Measurements from ENCODE around the gene VCAN. TPM values are rescaled to one million over a fixed set of nuclear protein-coding genes. Genes with fewer than 3 reads are reported as not detected.

The VCAN gene
- total and polyA plus RNA-seq, 2 of the 8 experiments (the other 6 are each of a cell fraction or from before 2014, with no cell fraction given) = 146 to 404 TPM

DNA sequence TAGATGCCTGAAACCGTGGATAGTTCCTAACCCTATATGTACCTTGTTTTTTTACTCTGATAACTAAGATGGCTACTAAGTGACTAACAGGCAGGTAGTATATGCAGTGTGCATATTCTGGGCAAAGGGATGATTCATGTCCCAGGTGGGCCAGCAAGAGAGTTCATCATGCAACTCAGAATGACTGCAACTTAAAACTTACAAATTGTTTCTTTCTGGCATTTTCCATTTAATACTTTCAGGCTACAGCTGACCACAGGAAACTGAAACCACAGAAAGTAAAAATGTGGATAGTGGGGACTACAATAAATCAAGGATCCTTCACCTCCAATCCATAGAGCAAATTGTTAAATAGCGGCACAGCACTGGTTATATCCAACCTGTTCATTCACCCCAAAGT lies 30.7 kb upstream of the VCAN start (continued):
- TF ChIP-seq, protein P1, sequence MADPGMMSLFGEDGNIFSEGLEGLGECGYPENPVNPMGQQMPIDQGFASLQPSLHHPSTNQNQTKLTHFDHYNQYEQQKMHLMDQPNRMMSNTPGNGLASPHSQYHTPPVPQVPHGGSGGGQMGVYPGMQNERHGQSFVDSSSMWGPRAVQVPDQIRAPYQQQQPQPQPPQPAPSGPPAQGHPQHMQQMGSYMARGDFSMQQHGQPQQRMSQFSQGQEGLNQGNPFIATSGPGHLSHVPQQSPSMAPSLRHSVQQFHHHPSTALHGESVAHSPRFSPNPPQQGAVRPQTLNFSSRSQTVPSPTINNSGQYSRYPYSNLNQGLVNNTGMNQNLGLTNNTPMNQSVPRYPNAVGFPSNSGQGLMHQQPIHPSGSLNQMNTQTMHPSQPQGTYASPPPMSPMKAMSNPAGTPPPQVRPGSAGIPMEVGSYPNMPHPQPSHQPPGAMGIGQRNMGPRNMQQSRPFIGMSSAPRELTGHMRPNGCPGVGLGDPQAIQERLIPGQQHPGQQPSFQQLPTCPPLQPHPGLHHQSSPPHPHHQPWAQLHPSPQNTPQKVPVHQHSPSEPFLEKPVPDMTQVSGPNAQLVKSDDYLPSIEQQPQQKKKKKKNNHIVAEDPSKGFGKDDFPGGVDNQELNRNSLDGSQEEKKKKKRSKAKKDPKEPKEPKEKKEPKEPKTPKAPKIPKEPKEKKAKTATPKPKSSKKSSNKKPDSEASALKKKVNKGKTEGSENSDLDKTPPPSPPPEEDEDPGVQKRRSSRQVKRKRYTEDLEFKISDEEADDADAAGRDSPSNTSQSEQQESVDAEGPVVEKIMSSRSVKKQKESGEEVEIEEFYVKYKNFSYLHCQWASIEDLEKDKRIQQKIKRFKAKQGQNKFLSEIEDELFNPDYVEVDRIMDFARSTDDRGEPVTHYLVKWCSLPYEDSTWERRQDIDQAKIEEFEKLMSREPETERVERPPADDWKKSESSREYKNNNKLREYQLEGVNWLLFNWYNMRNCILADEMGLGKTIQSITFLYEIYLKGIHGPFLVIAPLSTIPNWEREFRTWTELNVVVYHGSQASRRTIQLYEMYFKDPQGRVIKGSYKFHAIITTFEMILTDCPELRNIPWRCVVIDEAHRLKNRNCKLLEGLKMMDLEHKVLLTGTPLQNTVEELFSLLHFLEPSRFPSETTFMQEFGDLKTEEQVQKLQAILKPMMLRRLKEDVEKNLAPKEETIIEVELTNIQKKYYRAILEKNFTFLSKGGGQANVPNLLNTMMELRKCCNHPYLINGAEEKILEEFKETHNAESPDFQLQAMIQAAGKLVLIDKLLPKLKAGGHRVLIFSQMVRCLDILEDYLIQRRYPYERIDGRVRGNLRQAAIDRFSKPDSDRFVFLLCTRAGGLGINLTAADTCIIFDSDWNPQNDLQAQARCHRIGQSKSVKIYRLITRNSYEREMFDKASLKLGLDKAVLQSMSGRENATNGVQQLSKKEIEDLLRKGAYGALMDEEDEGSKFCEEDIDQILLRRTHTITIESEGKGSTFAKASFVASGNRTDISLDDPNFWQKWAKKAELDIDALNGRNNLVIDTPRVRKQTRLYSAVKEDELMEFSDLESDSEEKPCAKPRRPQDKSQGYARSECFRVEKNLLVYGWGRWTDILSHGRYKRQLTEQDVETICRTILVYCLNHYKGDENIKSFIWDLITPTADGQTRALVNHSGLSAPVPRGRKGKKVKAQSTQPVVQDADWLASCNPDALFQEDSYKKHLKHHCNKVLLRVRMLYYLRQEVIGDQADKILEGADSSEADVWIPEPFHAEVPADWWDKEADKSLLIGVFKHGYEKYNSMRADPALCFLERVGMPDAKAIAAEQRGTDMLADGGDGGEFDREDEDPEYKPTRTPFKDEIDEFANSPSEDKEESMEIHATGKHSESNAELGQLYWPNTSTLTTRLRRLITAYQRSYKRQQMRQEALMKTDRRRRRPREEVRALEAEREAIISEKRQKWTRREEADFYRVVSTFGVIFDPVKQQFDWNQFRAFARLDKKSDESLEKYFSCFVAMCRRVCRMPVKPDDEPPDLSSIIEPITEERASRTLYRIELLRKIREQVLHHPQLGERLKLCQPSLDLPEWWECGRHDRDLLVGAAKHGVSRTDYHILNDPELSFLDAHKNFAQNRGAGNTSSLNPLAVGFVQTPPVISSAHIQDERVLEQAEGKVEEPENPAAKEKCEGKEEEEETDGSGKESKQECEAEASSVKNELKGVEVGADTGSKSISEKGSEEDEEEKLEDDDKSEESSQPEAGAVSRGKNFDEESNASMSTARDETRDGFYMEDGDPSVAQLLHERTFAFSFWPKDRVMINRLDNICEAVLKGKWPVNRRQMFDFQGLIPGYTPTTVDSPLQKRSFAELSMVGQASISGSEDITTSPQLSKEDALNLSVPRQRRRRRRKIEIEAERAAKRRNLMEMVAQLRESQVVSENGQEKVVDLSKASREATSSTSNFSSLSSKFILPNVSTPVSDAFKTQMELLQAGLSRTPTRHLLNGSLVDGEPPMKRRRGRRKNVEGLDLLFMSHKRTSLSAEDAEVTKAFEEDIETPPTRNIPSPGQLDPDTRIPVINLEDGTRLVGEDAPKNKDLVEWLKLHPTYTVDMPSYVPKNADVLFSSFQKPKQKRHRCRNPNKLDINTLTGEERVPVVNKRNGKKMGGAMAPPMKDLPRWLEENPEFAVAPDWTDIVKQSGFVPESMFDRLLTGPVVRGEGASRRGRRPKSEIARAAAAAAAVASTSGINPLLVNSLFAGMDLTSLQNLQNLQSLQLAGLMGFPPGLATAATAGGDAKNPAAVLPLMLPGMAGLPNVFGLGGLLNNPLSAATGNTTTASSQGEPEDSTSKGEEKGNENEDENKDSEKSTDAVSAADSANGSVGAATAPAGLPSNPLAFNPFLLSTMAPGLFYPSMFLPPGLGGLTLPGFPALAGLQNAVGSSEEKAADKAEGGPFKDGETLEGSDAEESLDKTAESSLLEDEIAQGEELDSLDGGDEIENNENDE (IDR thresholded peaks at IDR 0.05; ENCODE audit: insufficient replicate concordance, low read length) = no peak
- TF ChIP-seq JUND (IDR thresholded peaks at IDR 0.05; ENCODE audit: low read length) (no peak), PHF8 (conservative IDR thresholded peaks at IDR 0.05; ENCODE audit: low read depth, low read length) (no peak), YY1 (IDR thresholded peaks at IDR 0.05; ENCODE audit: low read depth, low read length) (no peak), CBX5 (IDR thresholded peaks at IDR 0.05; ENCODE audit: low read depth, low read length) (no peak), POLR2AphosphoS5 (IDR thresholded peaks at IDR 0.05; ENCODE audit: low read depth, low read length) (no peak), SIRT6 (IDR thresholded peaks at IDR 0.05; ENCODE audit: low read length) (no peak), KDM4A (IDR thresholded peaks at IDR 0.05; ENCODE audit: low read depth, low read length, severe bottlenecking) (no peak), RXRA (IDR thresholded peaks at IDR 0.05; ENCODE audit: insufficient read depth, low read depth, low read length) (no peak)
- TF ChIP-seq, protein P2, sequence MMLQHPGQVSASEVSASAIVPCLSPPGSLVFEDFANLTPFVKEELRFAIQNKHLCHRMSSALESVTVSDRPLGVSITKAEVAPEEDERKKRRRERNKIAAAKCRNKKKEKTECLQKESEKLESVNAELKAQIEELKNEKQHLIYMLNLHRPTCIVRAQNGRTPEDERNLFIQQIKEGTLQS (IDR thresholded peaks at IDR 0.05; ENCODE audit: insufficient read depth, low read depth, low read length) = no peak
- TF ChIP-seq, protein P3, sequence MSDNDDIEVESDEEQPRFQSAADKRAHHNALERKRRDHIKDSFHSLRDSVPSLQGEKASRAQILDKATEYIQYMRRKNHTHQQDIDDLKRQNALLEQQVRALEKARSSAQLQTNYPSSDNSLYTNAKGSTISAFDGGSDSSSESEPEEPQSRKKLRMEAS (IDR thresholded peaks at IDR 0.05) = no peak

All from H1 (cell line).